Fibroblast of mammary gland (primary cell): Measurements from ENCODE around the gene TMA7B.

Experiments used
- DNase-seq: peaks from one replicate; pipeline ENCODE4 v3.0.0-alpha.2; 2010; ENCODE audit warnings: low read depth
- H3K4me3 ChIP-seq: 2 replicates; pipeline ENCODE4 v1.5.1; 2011; ENCODE audit warnings: low read depth, mild to moderate bottlenecking, low read length, moderate library complexity; ENCODE audit not compliant: control insufficient read depth
- TF ChIP-seq, protein P1 (sequence below): conservative IDR thresholded peaks from 2 replicates; pipeline ENCODE4 v1.5.1; 2011; ENCODE audit warnings: low read depth, low read length, inconsistent platforms; ENCODE audit not compliant: control insufficient read depth, insufficient read depth

Gene TMA7B

DNA sequence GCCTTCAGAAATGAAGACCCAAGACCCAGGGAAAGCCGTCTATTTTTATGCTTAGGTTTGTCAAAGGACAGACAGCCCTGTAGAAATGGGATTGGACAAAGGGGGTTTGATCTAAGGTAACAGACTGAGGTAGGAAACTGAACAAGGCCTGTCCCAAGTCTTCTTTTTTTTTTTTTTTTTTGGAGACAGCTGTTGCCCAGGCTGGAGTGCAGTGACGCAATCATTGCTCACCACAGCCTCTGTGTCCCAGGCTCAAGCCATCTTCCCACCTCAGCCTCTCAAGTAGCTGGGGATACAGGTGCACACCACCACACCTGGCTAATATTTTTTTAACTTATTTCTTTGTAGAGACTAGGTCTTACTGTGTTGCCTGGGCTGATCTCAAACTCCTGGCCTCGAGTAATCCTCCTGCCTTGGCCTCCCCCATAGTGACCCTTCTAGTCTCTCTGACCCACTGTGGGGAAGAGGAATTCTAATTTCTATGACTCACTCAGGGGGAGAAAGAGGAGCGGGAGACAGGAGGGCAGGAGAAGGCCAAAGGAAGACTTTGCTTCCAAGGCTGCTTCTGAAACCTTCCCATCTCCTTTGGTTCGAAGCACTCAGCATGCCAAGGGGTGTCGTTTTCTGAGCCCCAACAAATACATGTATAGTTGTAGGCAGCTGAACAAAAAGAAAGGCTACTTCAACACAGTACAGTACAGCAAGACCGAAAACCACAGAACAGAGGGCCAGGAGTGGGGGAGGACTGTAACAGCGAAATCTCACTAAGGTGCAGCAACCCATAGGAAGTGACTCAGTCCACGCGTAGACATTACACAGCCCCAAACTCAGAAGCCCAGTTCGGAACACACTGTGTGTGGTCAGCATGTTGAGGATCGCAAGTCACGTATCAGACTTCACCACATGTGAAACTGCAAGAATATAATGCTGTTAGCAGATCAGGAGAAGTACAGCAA is 872 bp downstream of the TMA7B start:
- no peak overlapping the region for H3K4me3 ChIP-seq
- peak; percentile 97 for DNase-seq
- TF ChIP-seq, protein P1, sequence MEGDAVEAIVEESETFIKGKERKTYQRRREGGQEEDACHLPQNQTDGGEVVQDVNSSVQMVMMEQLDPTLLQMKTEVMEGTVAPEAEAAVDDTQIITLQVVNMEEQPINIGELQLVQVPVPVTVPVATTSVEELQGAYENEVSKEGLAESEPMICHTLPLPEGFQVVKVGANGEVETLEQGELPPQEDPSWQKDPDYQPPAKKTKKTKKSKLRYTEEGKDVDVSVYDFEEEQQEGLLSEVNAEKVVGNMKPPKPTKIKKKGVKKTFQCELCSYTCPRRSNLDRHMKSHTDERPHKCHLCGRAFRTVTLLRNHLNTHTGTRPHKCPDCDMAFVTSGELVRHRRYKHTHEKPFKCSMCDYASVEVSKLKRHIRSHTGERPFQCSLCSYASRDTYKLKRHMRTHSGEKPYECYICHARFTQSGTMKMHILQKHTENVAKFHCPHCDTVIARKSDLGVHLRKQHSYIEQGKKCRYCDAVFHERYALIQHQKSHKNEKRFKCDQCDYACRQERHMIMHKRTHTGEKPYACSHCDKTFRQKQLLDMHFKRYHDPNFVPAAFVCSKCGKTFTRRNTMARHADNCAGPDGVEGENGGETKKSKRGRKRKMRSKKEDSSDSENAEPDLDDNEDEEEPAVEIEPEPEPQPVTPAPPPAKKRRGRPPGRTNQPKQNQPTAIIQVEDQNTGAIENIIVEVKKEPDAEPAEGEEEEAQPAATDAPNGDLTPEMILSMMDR: no peak

DNA sequence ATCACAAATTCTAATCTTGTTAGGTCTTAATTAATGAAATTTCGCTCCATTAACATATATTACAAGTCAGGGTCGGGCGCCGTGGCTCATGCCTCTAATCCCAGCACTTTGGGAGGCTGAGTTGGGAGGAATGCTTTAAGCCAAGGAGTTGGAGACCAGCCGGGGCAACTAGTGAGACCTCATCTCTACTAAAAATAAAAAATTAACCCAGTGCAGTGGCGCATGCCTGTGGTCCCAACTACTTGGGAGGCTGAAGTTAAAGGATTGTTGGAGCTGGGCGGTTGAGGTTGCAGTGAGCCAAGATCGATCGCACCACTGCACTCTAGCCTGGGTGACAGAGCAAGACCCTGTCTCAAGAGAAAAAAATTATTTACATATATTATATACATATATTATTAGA is 1.9 kb downstream of the TMA7B start:
- TF ChIP-seq, protein P1: no peak
- H3K4me3 ChIP-seq: no peak overlapping the region
- no peak for DNase-seq

DNA sequence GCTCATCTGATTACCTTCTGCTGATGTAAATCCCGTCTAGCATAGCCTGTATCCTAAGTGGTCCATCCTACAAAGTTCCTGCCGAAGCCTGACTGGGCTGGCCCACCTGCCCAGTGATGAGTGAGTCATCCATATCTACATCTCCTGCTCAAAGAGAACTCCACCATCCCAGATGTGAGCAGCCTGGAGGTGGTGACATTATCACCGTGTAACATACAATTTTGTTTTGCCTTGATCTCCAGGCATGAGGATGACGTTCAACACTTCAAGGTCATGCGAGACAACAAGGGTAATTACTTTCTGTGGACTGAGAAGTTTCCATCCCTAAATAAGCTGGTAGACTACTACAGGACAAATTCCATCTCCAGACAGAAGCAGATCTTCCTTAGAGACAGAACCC is 5.6 kb downstream of the TMA7B start:
- H3K4me3 ChIP-seq: no peak overlapping the region
- TF ChIP-seq, protein P1: no peak
- no peak for DNase-seq

DNA sequence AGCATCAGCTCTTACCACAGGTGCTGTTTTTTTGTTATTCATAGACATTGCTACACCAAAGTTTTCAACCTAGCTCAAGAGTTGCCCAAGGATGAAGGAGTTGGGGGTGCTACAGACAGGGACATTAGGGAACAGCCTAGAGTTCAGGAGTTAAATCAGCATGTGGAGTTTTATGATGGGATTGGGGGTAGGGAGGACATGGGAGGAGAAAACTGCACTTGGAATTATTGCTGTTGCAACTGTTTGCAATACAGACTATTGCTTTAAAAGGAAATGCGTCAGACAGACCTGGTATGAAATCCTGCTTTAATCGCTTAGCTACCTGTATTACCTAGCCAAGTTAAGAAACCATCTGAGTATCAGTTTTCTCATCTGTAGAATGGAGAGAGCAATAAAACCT is 6.3 kb downstream of the TMA7B start:
- no peak for DNase-seq
- H3K4me3 ChIP-seq: no peak overlapping the region
- TF ChIP-seq, protein P1: no peak

DNA sequence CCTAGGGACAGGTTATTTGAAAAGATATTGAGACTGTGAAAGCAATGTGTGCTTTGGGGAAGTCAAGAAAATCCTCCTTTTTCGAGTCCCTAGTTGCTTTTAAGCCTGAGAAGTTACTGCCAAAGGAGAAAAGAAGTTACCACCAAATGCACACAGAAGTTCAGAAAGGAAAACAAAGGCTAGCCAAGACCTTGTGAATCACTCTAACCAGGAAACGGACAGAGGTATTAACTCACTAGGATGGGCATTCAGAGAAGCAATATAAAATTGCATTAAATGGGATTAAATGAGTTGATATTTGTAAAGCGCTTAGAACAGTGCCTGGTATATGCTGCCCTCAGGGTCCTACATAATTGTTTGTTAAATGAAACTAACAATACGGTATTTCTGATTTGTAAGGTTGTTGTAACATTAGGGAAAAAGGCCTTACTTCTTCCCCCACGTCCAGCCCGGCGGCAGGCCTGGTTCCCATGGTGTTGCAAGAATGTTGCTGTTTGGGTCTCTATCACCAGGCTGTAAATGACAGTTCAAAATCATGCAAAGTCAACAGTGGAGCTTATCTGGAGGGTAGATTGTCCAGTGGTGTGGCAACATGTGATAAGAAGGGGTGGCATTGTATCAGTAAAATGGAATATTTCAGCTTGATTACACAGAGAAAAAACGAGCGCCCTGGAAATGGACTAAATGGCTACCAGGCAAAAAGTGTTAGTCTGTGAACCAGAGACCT is 7.1 kb downstream of the TMA7B start:
- TF ChIP-seq, protein P1: no peak
- DNase-seq: peak; percentile 59
- H3K4me3 ChIP-seq: no peak overlapping the region

DNA sequence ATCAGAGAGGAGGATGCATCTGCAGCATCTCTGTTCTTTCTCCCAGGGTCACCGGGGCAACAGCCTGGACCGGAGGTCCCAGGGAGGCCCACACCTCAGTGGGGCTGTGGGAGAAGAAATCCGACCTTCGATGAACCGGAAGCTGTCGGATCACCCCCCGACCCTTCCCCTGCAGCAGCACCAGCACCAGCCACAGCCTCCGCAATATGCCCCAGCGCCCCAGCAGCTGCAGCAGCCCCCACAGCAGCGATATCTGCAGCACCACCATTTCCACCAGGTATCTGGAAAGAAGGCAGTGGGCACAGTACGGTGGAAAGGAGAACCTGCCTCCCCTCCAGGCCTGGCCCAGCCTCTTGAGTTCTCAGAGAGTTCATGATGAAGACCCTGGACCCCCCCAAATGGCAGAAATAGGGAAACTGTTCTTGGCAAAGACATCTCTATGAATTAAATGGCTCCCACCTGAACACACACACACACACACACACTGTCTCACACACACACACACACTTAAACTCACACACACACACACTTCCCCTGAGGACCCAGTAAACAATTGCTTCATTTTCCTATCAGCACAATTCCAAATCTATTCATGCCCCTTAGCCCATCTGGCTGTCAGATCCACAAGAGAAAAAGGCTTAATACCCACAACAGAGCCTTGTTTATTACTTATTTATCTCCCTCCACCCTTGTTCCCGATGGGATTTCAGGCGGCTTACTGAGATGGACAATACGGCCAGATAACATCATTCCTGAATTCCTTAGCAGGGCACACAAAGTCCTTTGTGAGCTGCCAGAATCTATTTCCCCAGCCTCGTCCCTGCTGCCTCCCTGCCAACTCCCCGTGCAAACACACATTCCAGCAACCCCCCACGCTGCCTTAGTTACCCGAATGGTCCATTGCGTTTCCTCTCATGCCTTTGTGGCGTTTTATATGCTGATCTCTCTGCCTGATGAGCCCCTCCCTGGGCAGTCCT is 8.1 kb downstream of the TMA7B start:
- TF ChIP-seq, protein P1: no peak
- no peak overlapping the region for H3K4me3 ChIP-seq
- DNase-seq: peak; percentile 13
